PC-3 (cell line): ENCODE results near the gene ZFYVE9.

ENCODE experiments used
- CTCF ChIP-seq: fragments of 300-600 bp; sonication (generic); conservative IDR thresholded peaks from 2 replicates; pipeline ENCODE4 v1.5.1; 2017; ENCODE audit warnings: antibody characterized with exemption, low read depth, mild to moderate bottlenecking, low read length
- EZH2 ChIP-seq: fragments of 300-600 bp; sonication (generic); IDR thresholded peaks from one replicate; pipeline ENCODE4 v1.6.1; 2017; ENCODE audit warnings: antibody characterized with exemption, mild to moderate bottlenecking, low read length; ENCODE audit not compliant: unreplicated experiment
- EZH2phosphoT487 ChIP-seq: fragments of 300-600 bp; sonication (generic); IDR thresholded peaks from 2 replicates; pipeline ENCODE4 v1.6.1; 2018; ENCODE audit warnings: mild to moderate bottlenecking, antibody characterized with exemption, low read length, borderline replicate concordance

GRCh38 chr1:52360595-52360968 lies 218.7 kb downstream of the ZFYVE9 start:
- TF ChIP-seq CTCF (no peak), EZH2 (no peak), EZH2phosphoT487 (no peak)
